B cell (primary cell): ENCODE measurements around the gene MICAL3. TPM values are rescaled to one million over a fixed set of nuclear protein-coding genes. Genes with fewer than 3 reads are reported as not detected.
"Not testable (repeated sequence)": the region's sequence is repeated elsewhere in the genome, so short reads cannot be mapped to it uniquely, and the experiment has no call there.

Source experiments
- ATAC-seq: fragments of 200-7000 bp; cut with Tn5 transposase; one replicate; pipeline ENCODE4 v1.10.0; 2021; ENCODE audit warnings: low read depth, mild to moderate bottlenecking, moderate number of reproducible peaks, moderate library complexity
- CTCF ChIA-PET: fragments of 350-600 bp; sonication (Branson Sonifier 250); formaldehyde crosslinking; loops from one replicate; lab custom pipeline; 2021; ENCODE audit warnings: antibody characterized with exemption, inconsistent platforms; lab: Charles Lee
- POLR2A ChIA-PET: fragments of 350-600 bp; sonication (Branson Sonifier 250); formaldehyde crosslinking; loops from one replicate; lab custom pipeline; 2021; ENCODE audit warnings: antibody characterized with exemption; lab: Charles Lee
- DNase-seq: peaks from one replicate; pipeline ENCODE4 v3.0.0; 2013
- H2AFZ ChIP-seq: 2 replicates; pipeline ENCODE4 v1.6.1; 2012; ENCODE audit warnings: mild to moderate bottlenecking, low read depth, low read length; ENCODE audit not compliant: insufficient read depth, poor library complexity, severe bottlenecking
- H3K27ac ChIP-seq, 2 donors: 1 replicate in 1 of 2; 2 replicates in 1 of 2; pipeline ENCODE4 v1.5.1; 2012 to 2013; ENCODE audit warnings: low read length in 2 of 2, mild to moderate bottlenecking in 2 of 2, moderate library complexity in 1 of 2
- H3K27me3 ChIP-seq, 4 experiments: fragments of 200-600 bp in 1 of 4; sonication (generic) in 1 of 4; replicated peaks in 1 of 4; 1 replicate in 2 of 4; 2 replicates in 2 of 4; pipeline versions ENCODE4 v1.6.1 to v1.7.0; 2013 to 2016; ENCODE audit warnings: low read length in 3 of 4, mild to moderate bottlenecking in 2 of 4, mixed read lengths in 1 of 4, moderate library complexity in 1 of 4; ENCODE audit not compliant: insufficient read depth in 4 of 4, control insufficient read depth in 3 of 4; ENCODE audit errors: control extremely low read depth in 1 of 4
- H3K36me3 ChIP-seq, 2 experiments: replicated peaks in 1 of 2; 1 replicate in 1 of 2; 2 replicates in 1 of 2; pipeline versions ENCODE4 v1.6.1 to v1.7.1; 2013; ENCODE audit warnings: low read length in 1 of 2; ENCODE audit not compliant: insufficient read depth in 2 of 2, control insufficient read depth in 1 of 2; ENCODE audit errors: control extremely low read depth in 1 of 2, extremely low read depth in 1 of 2
- H3K4me1 ChIP-seq, 2 donors: fragments of 200-600 bp in 1 of 2; sonication (generic) in 1 of 2; 1 replicate in 1 of 2; 2 replicates in 1 of 2; pipeline versions ENCODE4 v1.5.1 to v1.6.1; 2013 to 2017; ENCODE audit warnings: low read length in 2 of 2; ENCODE audit not compliant: control insufficient read depth in 2 of 2, insufficient read depth in 2 of 2
- H3K4me2 ChIP-seq: replicated peaks from 2 replicates; pipeline ENCODE3; 2012; ENCODE audit warnings: mild to moderate bottlenecking, low read depth, low read length; ENCODE audit not compliant: poor library complexity, severe bottlenecking
- H3K4me3 ChIP-seq, 5 experiments: fragments of 200-600 bp in 1 of 5; sonication (generic) in 1 of 5; 1 replicate in 3 of 5; 2 replicates in 2 of 5; pipeline versions ENCODE4 v1.5.1 to v1.7.0; 2011 to 2016; ENCODE audit warnings: low read length in 4 of 5, mild to moderate bottlenecking in 4 of 5, low read depth in 2 of 5, control low read depth in 1 of 5, moderate library complexity in 1 of 5; ENCODE audit not compliant: insufficient read depth in 1 of 5; ENCODE audit errors: control extremely low read depth in 1 of 5, extremely low read depth in 1 of 5
- H3K79me2 ChIP-seq: fragments of 200-600 bp; sonication (generic); one replicate; pipeline ENCODE4 v1.6.0; 2016; ENCODE audit warnings: low read length; ENCODE audit not compliant: control insufficient read depth, insufficient read depth
- H3K9ac ChIP-seq: fragments of 200-600 bp; sonication (generic); 2 replicates; pipeline ENCODE4 v1.6.1; 2017; ENCODE audit warnings: mild to moderate bottlenecking, low read length, moderate library complexity
- H3K9me3 ChIP-seq, 3 donors: one replicate each; pipeline versions ENCODE4 v1.6.1 to v1.7.1; 2013; ENCODE audit warnings: low read length in 2 of 3; ENCODE audit not compliant: control insufficient read depth in 2 of 3, insufficient read depth in 1 of 3; ENCODE audit errors: control extremely low read depth in 1 of 3
- H4K20me1 ChIP-seq: 2 replicates; pipeline ENCODE4 v1.6.0; 2012; ENCODE audit warnings: mild to moderate bottlenecking, low read length; ENCODE audit not compliant: insufficient read depth, control insufficient read depth, poor library complexity, severe bottlenecking
- H3K27ac Mint-ChIP-seq: one replicate; pipeline ENCODE4 v1.8.0; 2021; ENCODE audit warnings: mixed read lengths
- H3K27me3 Mint-ChIP-seq: one replicate; pipeline ENCODE4 v1.8.0; 2021; ENCODE audit warnings: mixed read lengths
- H3K4me1 Mint-ChIP-seq: one replicate; pipeline ENCODE4 v1.8.0; 2021; ENCODE audit warnings: mixed read lengths
- H3K4me3 Mint-ChIP-seq: one replicate; pipeline ENCODE4 v1.8.0; 2021; ENCODE audit warnings: mixed read lengths
- H3K9me3 Mint-ChIP-seq: one replicate; pipeline ENCODE4 v1.8.0; 2022; ENCODE audit warnings: mixed read lengths; ENCODE audit not compliant: insufficient read depth
- CTCF ChIP-seq: fragments of 200-600 bp; IDR thresholded peaks from one replicate; pipeline ENCODE4 v1.8.0; 2022; ENCODE audit warnings: antibody characterized with exemption, mild to moderate bottlenecking
- EZH2 ChIP-seq: IDR thresholded peaks from 2 replicates; pipeline ENCODE4 v1.6.1; 2012; ENCODE audit warnings: borderline replicate concordance, low read depth, mild to moderate bottlenecking, moderate library complexity, low read length; ENCODE audit not compliant: insufficient read depth, poor library complexity, severe bottlenecking
- WGBS: methylation state at CpG from one replicate; pipeline ENCODE4 v1.1.5; 2013; ENCODE audit warnings: missing lambda C conversion rate; ENCODE audit not compliant: insufficient coverage; 5-methylcytosine and 5-hydroxymethylcytosine counted together
- intact Hi-C: fragments of 100-400 bp; cut with micrococcal nuclease; formaldehyde crosslinking; loops from one replicate; pipeline ENCODE4 v1.10.0; 2022
- polyA plus RNA-seq: library from polyadenylated mRNA; depleted of rRNA; stranded (reverse); fragments of >200 nt; gene quantifications from 2 replicates; pipeline ENCODE4 v1.2.3, GENCODE V29; 2012
- total RNA-seq, 2 donors: library from RNA; stranded (reverse); fragments of 120-200 nt in 1 of 2; gene quantifications; 1 replicate in 1 of 2; 2 replicates in 1 of 2; pipeline versions ENCODE4 v1.2.3 to v1.2.4, GENCODE V29; 2013 to 2022

Gene MICAL3
- total and polyA plus RNA-seq, 2 donors (not counting 1 experiment from before 2014, with no cell fraction given) = 50.5 to 253 TPM

DNA sequence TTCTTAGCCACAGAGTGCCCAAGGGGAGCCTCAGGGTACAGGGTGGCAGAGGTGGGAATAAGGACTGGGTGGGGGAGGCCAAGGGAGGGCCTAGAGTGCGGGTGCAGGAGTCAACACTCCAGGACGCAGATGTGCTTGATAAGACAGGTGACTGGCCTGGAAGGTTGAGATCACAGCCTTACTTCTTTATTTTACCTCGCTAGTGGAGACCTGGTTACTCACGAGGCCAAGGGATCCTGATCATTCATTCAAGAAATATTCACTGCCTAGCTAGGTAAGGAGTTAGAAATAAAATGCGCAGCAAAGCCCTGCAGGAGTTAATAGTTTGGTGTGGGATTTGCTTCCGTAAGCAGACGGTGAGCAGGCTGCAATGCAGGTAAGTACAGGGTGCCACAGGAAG lies 40.3 kb upstream of the MICAL3 start:
- Histone ChIP-seq H3K4me2 (peak overlapping the region; percentile 63), H3K27ac (no peak overlapping the region)

GRCh38 chr22:18063715-18064114 lies 39.4 kb upstream of the MICAL3 start:
- H2AFZ ChIP-seq, H3K9ac ChIP-seq, H3K9me3 ChIP-seq, H3K4me2 ChIP-seq, H3K4me3 Mint-ChIP-seq, H4K20me1 ChIP-seq, POLR2A ChIA-PET, H3K27me3 Mint-ChIP-seq, H3K79me2 ChIP-seq, H3K4me3 ChIP-seq, DNase-seq, H3K27me3 ChIP-seq, H3K36me3 ChIP-seq, H3K9me3 Mint-ChIP-seq, intact Hi-C loops, ATAC-seq, H3K27ac ChIP-seq: not testable (repeated sequence)
- H3K27ac Mint-ChIP-seq = peak overlapping the region; percentile 43
- CTCF ChIA-PET = interaction anchor here (1.6 to 2.0 kb wide), 2 partner anchors 12 to 322 kb away, joined by 4 to 17 read pairs; no protein-coding TSS in a partner anchor
- peaks cover 36 to 51% of the 10 kb centered on the region in 2 donors for H3K4me1 ChIP-seq
- 91% methylated on average over 6 of the region's 6 CpGs for whole genome bisulfite sequencing
- H3K4me1 Mint-ChIP-seq = peaks cover 54% of the 10 kb centered on the region

More for the DNA sequence above, 40.3 kb upstream of the MICAL3 start:
- no peak for ATAC-seq
- no peak overlapping the region for H3K9ac ChIP-seq
- H3K4me3 Mint-ChIP-seq = peak overlapping the region; percentile 79
- H3K27me3 ChIP-seq = no peaks in the 10 kb centered on the region
- H3K4me3 ChIP-seq = no peak overlapping the region
- DNase-seq = no peak
- 94% methylated on average over 4 of the region's 7 CpGs for WGBS
- H3K27ac Mint-ChIP-seq = peak overlapping the region; percentile 13
- H3K4me1 Mint-ChIP-seq = peaks cover 55% of the 10 kb centered on the region
- no peaks in the 10 kb centered on the region for H4K20me1 ChIP-seq
- TF ChIP-seq EZH2 (no peak), CTCF (no peak)
- intact Hi-C loops = no loop called here
- H3K9me3 ChIP-seq = no peaks in the 10 kb centered on the region
- peaks cover 42 to 54% of the 10 kb centered on the region in 2 donors for H3K4me1 ChIP-seq
- CTCF ChIA-PET = interaction anchor here (0.9 to 3.5 kb wide), 5 partner anchors 8 to 234 kb away, joined by 3 to 38 read pairs (median 7); partner anchors contain the start of gene PEX26
- H3K27me3 Mint-ChIP-seq = no peaks in the 10 kb centered on the region
- no peak overlapping the region for H2AFZ ChIP-seq
- no peaks in the 10 kb centered on the region for H3K36me3 ChIP-seq
- no peaks in the 10 kb centered on the region for H3K9me3 Mint-ChIP-seq
- peaks cover 3% of the 10 kb centered on the region for H3K79me2 ChIP-seq
- POLR2A ChIA-PET = interaction anchor here (2.5 kb wide), 1 partner anchor 8 kb away, joined by 13 read pairs; no protein-coding TSS in a partner anchor
